GM12801 (cell line): Measurements from ENCODE around the gene CCDC106.

Experiments
- TF ChIP-seq, protein P1 (sequence below): IDR thresholded peaks from one replicate; pipeline ENCODE4 v1.5.1; 2011; ENCODE audit warnings: control low read depth; ENCODE audit not compliant: insufficient read length; ENCODE audit errors: extremely low read depth

Gene CCDC106

DNA sequence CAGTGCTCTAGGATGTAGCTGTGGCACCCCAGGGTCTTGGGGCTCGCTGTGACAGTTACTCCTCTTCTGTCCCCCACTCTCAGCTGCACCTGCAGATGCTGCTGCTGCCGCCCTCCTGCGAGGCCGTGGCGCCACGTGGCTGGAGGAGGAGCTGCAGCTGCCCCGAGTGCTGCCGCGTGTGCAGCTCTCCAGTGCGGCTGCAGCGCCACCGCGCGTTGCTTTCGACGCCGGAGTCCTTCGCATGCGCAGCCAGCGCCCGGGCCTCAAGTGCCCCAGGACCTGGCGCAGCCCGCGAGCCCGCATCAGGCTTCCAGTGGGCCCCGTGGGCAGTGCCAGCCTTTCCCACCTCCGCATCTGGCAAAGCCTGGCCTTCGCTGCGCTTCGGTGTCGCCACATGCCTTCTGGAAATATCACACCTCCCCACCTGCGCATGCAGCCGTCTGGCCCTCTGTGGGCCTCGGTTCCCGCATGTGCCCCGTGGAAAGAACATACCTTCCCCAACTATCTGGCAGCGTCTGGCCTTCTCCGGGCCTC lies 7.9 kb upstream of the CCDC106 start:
- TF ChIP-seq, protein P1, sequence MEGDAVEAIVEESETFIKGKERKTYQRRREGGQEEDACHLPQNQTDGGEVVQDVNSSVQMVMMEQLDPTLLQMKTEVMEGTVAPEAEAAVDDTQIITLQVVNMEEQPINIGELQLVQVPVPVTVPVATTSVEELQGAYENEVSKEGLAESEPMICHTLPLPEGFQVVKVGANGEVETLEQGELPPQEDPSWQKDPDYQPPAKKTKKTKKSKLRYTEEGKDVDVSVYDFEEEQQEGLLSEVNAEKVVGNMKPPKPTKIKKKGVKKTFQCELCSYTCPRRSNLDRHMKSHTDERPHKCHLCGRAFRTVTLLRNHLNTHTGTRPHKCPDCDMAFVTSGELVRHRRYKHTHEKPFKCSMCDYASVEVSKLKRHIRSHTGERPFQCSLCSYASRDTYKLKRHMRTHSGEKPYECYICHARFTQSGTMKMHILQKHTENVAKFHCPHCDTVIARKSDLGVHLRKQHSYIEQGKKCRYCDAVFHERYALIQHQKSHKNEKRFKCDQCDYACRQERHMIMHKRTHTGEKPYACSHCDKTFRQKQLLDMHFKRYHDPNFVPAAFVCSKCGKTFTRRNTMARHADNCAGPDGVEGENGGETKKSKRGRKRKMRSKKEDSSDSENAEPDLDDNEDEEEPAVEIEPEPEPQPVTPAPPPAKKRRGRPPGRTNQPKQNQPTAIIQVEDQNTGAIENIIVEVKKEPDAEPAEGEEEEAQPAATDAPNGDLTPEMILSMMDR, result no peak

DNA sequence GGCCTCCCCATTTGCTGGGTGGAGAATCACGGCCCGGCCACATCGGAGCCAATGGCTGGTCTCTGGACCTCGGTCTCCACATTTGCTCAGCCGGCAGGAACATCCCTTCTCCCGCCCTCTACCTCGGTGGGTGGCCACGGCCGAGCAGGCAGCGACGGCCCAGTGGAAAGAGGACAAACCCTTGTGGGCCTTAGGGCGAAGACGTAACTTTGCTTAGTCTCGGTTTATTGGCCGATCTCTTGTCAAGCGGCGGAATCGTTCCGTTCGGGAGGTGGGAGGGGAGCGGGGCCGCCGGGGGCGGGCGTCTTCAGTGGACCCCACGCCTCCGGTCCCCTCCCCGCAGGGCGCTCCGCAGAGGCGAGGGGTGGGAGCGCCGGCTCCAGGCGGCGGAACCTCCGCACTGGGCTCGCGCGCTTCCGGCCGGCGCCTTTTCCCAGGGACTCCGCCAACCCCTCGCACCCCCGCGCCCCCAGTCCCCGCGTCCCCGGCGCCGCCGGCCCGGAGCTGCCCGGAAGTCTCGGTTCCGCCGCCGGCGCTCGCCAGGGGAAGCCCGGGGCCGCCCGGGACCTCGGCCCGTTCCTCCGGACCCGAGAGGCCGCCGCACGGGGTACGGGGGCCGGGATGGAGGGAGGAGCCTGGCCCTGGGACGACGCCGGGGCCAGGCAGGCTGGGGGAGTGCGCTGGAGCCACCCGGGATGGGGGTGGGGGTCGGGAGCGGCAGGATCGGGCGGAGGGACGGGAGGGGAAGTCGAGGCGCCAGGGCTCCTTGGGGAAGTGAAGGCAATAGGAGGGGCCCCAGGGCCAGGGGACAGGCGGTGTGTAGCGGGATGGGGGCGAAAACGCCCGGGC lies 7.2 kb upstream of the CCDC106 start, which contains the start of gene ZNF580:
ZNF580 (plus strand) TSS at position 426 of the 849 bp plus-strand sequence. CDS start 1,507 bp downstream, outside the sequence.
- TF ChIP-seq, protein P1, result no peak

DNA sequence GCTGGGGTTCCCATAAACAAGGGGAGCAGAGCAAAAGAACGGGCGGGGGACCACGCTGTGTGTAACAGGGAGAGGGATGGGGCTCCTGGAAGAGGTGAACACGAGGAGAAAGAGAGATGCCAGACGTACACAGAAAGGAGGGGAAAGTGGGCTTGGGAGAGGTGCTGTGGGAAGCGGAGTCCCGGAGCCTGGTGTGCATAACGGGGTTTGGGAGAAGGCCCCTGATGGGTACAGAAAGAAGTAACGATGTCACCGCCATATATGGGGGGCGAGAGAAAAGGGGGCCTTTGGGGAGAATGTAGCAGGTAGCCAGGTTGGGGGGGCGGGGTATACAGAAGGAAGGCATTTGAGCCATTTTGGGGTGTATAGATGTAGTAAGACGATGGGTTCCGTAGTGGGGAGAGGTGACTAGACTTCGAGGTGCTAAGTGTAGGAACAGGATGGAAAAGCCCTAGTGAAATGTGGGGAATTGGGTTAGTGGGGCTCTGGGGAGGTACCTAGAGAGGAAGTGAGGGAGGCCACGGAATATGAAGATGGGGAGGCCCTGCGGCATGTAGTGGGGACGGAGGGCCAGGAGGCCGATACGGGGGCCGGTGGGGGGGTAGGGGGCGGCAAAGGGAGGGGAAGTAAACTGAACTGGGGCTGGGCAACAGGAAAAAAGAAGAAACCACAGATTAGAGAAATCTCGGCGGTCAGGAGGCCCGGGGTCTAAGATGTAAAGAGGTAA lies 6.4 kb upstream of the CCDC106 start:
- TF ChIP-seq, protein P1, result no peak

DNA sequence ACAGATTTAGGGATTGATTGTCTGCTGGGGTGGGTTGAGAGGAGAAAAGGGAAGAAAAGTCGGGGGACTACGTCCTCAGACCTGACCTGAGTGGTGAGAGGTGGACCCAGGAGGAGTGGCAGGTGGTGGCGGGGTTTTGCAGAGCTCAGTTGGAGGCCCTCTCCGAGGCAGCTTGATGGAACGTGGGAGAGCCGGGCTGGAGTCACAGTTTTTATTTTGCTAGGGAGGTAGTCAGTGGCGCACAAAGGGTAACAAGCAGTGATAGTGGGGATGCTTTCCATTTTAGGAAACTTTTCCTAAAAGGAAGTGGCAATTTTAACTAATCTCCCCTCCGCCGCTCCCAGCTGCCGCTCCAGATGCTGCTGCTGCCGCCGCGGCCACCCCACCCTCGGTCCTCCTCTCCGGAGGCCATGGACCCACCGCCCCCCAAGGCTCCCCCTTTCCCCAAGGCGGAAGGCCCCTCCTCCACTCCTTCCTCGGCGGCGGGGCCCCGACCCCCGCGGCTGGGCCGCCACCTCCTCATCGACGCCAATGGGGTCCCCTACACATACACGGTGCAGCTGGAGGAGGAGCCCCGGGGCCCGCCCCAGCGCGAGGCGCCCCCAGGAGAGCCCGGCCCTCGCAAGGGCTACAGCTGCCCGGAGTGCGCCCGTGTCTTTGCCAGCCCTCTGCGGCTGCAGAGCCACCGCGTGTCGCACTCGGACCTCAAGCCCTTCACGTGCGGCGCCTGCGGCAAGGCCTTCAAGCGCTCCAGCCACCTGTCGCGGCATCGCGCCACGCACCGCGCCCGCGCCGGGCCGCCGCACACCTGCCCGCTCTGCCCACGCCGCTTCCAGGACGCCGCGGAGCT lies 5.6 kb upstream of the CCDC106 start:
- TF ChIP-seq, protein P1, result no peak

DNA sequence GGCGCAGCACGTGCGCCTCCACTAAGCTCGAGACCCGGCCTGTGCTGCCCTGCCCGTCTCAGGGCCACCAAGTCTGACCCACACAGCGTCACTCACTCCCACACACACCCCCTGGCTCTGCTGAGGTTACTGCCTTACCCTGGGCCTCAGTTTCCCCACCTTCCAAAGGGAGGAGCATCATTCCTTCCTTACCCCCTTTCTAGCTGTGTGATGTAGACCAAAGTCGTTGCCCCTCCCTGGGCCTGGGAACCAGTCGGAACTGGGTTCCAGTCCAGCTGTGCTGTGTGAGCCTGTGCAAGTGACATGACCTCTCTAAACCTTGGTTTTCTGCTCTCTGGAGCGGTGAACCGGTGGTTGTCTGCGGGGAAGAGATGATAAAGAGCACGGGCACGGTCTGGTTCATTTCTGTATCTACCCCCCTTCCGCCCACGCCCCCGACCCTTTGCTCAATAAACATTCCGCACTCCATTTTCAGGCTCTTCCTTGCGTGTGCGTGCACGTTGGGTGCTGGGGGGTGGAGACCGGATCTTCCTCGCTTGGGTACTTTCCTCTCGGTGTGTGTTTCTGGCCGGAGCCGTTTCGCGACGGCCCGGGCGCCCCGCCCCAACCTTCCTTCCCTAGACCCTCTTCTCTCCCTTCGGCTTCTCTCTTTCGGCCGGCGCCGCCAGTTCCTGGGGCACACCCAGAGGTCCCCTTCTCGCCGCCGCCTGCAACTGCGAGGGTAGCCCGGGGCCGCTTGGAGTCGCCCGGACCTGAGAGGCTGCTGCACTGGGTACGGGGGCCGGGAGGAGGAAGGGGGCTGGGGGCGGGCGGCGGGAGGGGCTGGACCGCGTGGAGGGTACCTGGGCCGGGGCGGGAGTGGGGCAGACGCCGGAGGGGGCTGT lies 4.8 kb upstream of the CCDC106 start, which contains the start of gene ZNF581:
ZNF581 (plus strand) TSS at position 647 of the 884 bp plus-strand sequence. CDS start 923 bp downstream, outside the sequence.
- TF ChIP-seq, protein P1, result no peak

DNA sequence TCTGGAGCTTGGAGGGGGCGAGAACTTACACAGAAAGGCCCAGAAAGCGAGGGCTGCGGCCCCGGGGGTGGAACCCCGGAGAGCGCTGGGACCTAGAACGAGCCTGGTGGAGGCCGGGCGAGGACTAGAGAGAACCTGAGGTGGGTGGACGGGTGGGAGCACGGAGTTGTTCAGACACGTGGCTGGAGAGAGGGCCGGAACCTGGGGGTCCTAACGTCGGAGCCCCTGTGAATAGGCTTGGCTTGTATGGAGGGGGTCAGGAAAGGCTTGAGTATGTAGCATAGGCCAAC lies 4.2 kb upstream of the CCDC106 start:
- TF ChIP-seq, protein P1, result no peak
